AG08395 (cell line): ENCODE data around the gene TNNT2.

ENCODE experiments used
- DNase-seq: peaks from one replicate; pipeline ENCODE4 v3.0.0; 2012; ENCODE audit warnings: mixed read lengths, low spot score

Gene TNNT2

DNA sequence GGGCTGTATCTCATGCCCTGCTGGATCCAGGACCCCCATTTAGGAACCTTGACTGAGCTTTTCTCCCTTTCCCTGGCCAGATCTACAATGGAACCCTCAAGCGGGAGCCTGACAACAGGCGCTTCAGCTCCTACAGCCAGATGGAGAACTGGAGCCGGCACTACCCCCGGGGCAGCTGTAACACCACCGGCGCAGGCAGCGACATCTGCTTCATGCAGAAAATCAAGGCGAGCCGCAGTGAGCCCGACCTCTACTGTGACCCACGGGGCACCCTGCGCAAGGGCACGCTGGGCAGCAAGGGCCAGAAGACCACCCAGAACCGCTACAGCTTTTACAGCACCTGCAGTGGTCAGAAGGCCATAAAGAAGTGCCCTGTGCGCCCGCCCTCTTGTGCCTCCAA lies 64.4 kb downstream of the TNNT2 start:
- DNase-seq = no peak

DNA sequence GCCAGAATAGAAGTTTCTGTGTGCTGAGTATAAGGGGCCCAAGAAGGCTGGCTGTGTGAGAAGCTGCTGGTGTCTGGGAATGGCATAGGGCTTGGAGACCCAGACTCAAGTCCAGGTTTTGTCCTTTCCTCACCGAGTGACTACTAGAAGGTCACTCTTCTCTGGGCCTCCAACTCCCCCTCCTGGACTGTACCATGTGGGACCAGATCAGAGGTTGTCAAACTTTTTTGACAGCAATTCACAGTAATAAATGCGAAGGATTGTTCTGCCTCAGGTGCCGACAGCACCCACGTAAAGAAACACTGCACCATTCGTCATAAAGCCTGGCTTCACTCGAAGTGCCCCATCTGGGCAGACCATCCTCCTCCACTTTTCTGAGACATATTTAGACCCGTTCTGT lies 65.2 kb downstream of the TNNT2 start:
- no peak for DNase-seq

DNA sequence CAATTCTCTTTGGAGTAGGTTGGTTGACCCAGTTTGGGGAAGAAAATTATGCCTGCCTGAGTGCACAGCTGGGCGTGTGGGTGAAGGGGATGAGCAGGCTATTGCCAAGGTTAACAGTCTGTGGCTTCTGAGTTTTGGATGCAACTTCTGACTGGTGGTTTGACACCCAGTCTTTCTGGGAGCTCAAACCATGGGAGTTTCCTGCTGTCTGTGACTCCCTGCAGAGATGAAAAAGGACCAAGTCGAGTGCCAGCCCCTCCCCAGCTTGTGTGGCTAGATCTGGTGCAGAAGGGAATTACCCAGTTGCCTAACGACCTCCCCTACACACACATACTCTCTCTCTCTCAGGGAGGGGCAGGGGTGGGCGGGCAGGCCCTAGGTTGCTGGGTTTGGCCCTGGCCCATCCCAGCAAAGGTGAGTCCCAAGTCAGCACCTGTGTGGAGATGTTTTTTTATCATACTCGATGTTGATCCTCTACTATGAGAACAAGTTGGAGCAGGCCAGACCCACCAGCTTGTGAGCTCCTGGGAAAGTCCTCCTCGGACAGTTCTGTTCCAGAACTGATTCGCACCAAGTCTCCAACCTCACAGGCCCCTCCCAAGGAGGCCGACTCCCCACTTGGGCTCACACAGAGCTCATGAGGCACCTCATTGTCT lies 66.0 kb downstream of the TNNT2 start:
- no peak for DNase-seq

DNA sequence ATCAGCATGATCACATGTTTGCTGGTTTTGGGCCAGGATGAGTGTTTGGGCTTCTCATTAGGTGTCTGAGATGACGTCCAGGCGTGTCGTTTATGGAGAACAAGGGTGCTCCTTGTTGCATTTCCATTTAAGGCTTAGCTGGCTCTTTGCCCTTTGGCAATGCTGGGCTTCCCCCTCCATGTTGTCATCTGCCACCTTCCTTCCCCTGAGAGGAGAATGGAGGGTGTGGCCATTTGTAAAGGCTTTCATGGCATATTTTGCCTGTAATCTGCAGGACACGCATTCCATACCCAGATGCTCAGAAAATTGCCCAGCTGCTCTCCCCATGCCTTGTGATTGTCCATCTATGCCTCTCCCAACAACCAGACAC lies 66.5 kb downstream of the TNNT2 start:
- peak; percentile 29 for DNase-seq

DNA sequence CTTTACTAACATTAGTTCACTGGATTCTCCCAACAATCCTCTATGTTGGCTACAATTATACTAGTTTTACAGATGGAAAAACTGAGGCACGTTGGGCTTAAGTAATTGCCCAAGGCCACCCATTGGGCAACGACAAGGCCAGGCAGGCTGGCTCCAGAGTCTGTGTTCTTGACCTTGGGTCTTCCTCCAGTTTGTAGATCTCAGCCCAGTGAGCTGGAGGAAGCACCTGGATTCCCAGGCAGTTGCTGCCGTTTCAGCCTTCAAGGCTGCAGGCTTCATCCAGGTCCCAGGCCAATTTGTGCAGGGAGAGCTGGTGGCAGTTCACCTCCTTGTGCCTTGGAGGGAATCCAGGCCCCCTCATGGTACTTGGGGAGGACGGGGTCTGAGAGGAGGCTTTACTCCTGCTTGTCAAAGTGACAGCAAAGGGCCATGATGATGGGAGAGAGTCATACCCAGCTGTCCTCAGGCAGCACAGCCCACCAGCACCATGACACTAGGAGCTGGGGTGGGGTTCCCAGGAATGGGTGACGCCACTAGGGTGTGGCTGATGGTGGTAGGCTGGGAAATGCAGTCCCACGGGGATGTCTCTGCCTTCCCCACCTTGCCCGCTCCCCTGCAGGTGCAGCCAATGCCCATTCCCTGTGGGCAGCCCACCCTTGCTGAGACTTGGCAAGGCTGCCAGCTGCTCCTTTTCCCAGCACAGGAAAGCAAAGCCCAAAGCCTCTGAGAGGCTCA lies 67.1 kb downstream of the TNNT2 start:
- no peak for DNase-seq

DNA sequence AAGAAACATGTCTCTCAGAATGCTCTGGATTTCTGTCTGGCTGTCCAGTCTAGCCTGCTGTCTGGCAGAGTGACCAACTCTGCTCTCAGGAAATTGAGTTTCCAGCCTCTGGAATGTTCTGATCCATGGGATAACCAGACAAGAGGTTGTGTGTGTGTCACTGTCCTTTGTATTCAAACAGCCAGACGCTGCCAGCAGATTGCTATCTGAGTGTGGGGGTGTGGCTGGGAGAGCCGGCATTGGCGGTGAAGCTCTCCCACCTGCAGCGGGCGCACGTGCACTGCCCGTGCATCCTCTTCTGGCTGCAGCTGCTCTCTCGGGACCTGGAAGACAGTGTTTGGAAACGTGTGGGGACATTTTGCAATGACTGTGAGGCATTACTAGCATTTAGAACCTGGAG lies 68.1 kb downstream of the TNNT2 start:
- peak; percentile 65 for DNase-seq
